HCT116 (cell line): ENCODE measurements around the gene SLC19A1. TPM values are rescaled to one million over a fixed set of nuclear protein-coding genes. Genes with fewer than 3 reads are reported as not detected.
"Not testable (repeated sequence)": the region's sequence is repeated elsewhere in the genome, so short reads cannot be mapped to it uniquely, and the experiment has no call there.

Experiments used
- ATAC-seq: fragments of 200-7000 bp; cut with Tn5 transposase; 2 replicates; pipeline ENCODE4 v1.9.1; 2020; ENCODE audit warnings: mild to moderate bottlenecking, moderate library complexity
- BruUV-seq: library from RNA; stranded (reverse); fragments of 400-500 nt; replicated peaks from 2 replicates; lab custom pipeline; 2021; lab: Mats Ljungman, UMichigan
- CTCF ChIA-PET: fragments of 300-600 bp; sonication (Branson Sonifier 250); formaldehyde crosslinking; loops from one replicate; lab custom pipeline; 2021; ENCODE audit warnings: antibody characterized with exemption; lab: Charles Lee
- POLR2A ChIA-PET: fragments of 300-600, 350-600 bp; sonication (Branson Sonifier 250); formaldehyde crosslinking; loops from one replicate; lab custom pipeline; 2021; ENCODE audit warnings: antibody characterized with exemption; lab: Charles Lee
- RAD21 ChIA-PET, 2 experiments: fragments of 300-600 bp; sonication (Branson Sonifier 250); formaldehyde crosslinking; loops; one replicate each; lab custom pipeline; 2023; ENCODE audit warnings: low total read pairs in 2 of 2; ENCODE audit not compliant: uncharacterized antibody in 2 of 2, unreplicated experiment in 2 of 2, low non-redundant PET in 1 of 2; lab: Charles Lee
- DNase-seq: peaks from one replicate; pipeline ENCODE4 v3.0.0-alpha.2; 2010; ENCODE audit warnings: low read depth, low spot score
- H2AFZ ChIP-seq: fragments of 200-600 bp; shearing (Covaris generic), sonication (generic); 2 replicates; pipeline ENCODE4 v1.6.1; 2017; ENCODE audit warnings: low read depth, mixed run types, mixed read lengths, antibody characterized with exemption, low read length; ENCODE audit not compliant: poor library complexity, severe bottlenecking
- H3K27ac ChIP-seq: 2 replicates; pipeline ENCODE4 v1.5.1; 2012; ENCODE audit warnings: low read depth, low read length
- H3K27me3 ChIP-seq: fragments of 200-600 bp; sonication (generic); 2 replicates; pipeline ENCODE4 v1.6.1; 2016; ENCODE audit warnings: mixed run types, low read length, mixed read lengths; ENCODE audit not compliant: insufficient read depth
- H3K36me3 ChIP-seq, 2 experiments: fragments of 200-500 bp in 1 of 2; fragments of 200-600 bp in 1 of 2; sonication (Bioruptor generic) in 1 of 2; sonication (generic) in 1 of 2; 2 replicates each; pipeline versions ENCODE4 v1.5.1 to v1.6.1; 2014 to 2016; ENCODE audit warnings: low read length in 2 of 2, inconsistent platforms in 1 of 2, mixed read lengths in 1 of 2, mixed run types in 1 of 2; ENCODE audit not compliant: insufficient read depth in 2 of 2, control insufficient read depth in 1 of 2
- H3K4me1 ChIP-seq, 2 experiments: fragments of 200-600 bp in 1 of 2; sonication (generic) in 1 of 2; 2 replicates each; pipeline versions ENCODE4 v1.5.1 to v1.6.1; 2012 to 2017; ENCODE audit warnings: low read length in 2 of 2, inconsistent platforms in 1 of 2, mild to moderate bottlenecking in 1 of 2, mixed read lengths in 1 of 2, mixed run types in 1 of 2, moderate library complexity in 1 of 2; ENCODE audit not compliant: insufficient read depth in 2 of 2, control insufficient read depth in 1 of 2
- H3K4me2 ChIP-seq: fragments of 200-600 bp; sonication (generic); 2 replicates; pipeline ENCODE4 v1.6.1; 2017; ENCODE audit warnings: mixed run types, low read length, mixed read lengths
- H3K4me3 ChIP-seq, 2 experiments: fragments of 200-600 bp in 1 of 2; sonication (generic) in 1 of 2; replicated peaks in 1 of 2; 2 replicates each; pipeline ENCODE4 v1.5.1; 2011 to 2016; ENCODE audit warnings: low read length in 2 of 2, control low read depth in 1 of 2, low read depth in 1 of 2, mild to moderate bottlenecking in 1 of 2, mixed read lengths in 1 of 2, mixed run types in 1 of 2
- H3K79me2 ChIP-seq: fragments of 200-600 bp; sonication (generic); 2 replicates; pipeline ENCODE4 v1.6.1; 2017; ENCODE audit warnings: mild to moderate bottlenecking, mixed run types, low read length, moderate library complexity, mixed read lengths; ENCODE audit not compliant: insufficient read depth
- H3K9ac ChIP-seq: fragments of 200-600 bp; sonication (generic); 2 replicates; pipeline ENCODE4 v1.6.1; 2016; ENCODE audit warnings: low read length, mixed read lengths
- H3K9me2 ChIP-seq: fragments of 200-600 bp; sonication (generic), shearing (Covaris generic); 2 replicates; pipeline ENCODE4 v1.6.1; 2017; ENCODE audit warnings: mixed run types, mild to moderate bottlenecking, moderate library complexity; ENCODE audit not compliant: insufficient read depth
- H3K9me3 ChIP-seq, 2 experiments: fragments of 200-500 bp in 1 of 2; fragments of 200-600 bp in 1 of 2; sonication (Bioruptor generic) in 1 of 2; sonication (generic) in 1 of 2; 2 replicates each; pipeline ENCODE4 v1.6.1; 2014 to 2017; ENCODE audit warnings: low read length in 2 of 2, mixed read lengths in 2 of 2, inconsistent platforms in 1 of 2, low read depth in 1 of 2, mild to moderate bottlenecking in 1 of 2, mixed run types in 1 of 2, moderate library complexity in 1 of 2; ENCODE audit not compliant: control insufficient read depth in 1 of 2, insufficient read depth in 1 of 2
- H4K20me1 ChIP-seq: fragments of 200-600 bp; sonication (generic), shearing (Covaris generic); 2 replicates; pipeline ENCODE4 v1.6.1; 2017; ENCODE audit warnings: mixed run types, mild to moderate bottlenecking, moderate library complexity; ENCODE audit not compliant: insufficient read depth
- SRF ChIP-seq: IDR thresholded peaks from 2 replicates; pipeline ENCODE4 v1.6.1; 2012; ENCODE audit warnings: low read depth
- TCF7L2 ChIP-seq: IDR thresholded peaks from 2 replicates; pipeline ENCODE4 v1.7.0; 2011; ENCODE audit warnings: borderline replicate concordance, inconsistent platforms; ENCODE audit not compliant: insufficient read depth, insufficient read length; ENCODE audit errors: extremely low read depth
- YY1 ChIP-seq: IDR thresholded peaks from 2 replicates; pipeline ENCODE4 v1.6.1; 2011; ENCODE audit warnings: low read length, low read depth, moderate library complexity, mild to moderate bottlenecking; ENCODE audit not compliant: insufficient replicate concordance; ENCODE audit errors: extremely low read depth
- ZBTB33 ChIP-seq: IDR thresholded peaks from 2 replicates; pipeline ENCODE4 v1.6.1; 2011; ENCODE audit warnings: mild to moderate bottlenecking, low read length, moderate library complexity; ENCODE audit not compliant: insufficient replicate concordance; ENCODE audit errors: extremely low read depth
- ZFX ChIP-seq: fragments of 450-650 bp; IDR thresholded peaks from 2 replicates; pipeline ENCODE4 v1.6.1; 2017
- ZNF274 ChIP-seq: fragments of 200-500 bp; sonication (Bioruptor generic); IDR thresholded peaks from 2 replicates; pipeline ENCODE4 v1.6.1; 2014; ENCODE audit warnings: mild to moderate bottlenecking, low read depth, low read length, inconsistent platforms
- intact Hi-C: fragments of 100-400 bp; cut with micrococcal nuclease; formaldehyde crosslinking; loops from 2 replicates; pipeline ENCODE4 v1.10.0; 2022
- total RNA-seq: library from RNA; stranded (reverse); gene quantifications from one replicate; pipeline ENCODE4 v1.2.1, GENCODE V29; 2021; ENCODE audit not compliant: unreplicated experiment

Gene SLC19A1
- total RNA-seq, 1 experiment from 2014 or later: 50.2 TPM

DNA sequence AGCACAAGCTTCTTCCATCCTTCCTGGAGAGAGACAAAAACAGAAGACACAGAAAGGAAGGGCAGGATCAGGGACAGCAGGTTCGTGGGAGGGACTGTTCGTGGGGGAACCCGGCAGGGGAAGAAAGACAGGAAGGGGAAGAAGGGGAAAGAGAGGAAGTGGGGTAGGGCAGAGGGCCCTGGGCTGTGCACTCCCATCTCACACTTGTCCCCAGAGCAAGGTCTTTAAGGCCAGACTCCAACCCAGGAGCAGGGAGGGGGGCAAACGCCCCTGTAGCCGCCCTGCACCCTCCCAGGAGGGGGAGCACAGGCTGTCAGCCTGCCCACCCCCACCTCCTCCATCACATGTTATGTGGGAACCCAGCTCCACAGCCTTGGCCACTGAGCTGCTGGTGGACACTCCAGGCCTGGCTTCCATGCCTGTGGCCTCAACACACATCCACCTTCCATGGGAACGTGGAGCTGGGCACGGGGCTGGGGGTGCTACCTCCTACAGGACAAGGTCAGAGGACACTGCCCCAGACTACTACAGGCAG lies 9.3 kb downstream of the SLC19A1 start (continued):
- TF ChIP-seq ZFX: no peak
- TF ChIP-seq SRF: no peak
- TF ChIP-seq TCF7L2: no peak
- TF ChIP-seq YY1: no peak

DNA sequence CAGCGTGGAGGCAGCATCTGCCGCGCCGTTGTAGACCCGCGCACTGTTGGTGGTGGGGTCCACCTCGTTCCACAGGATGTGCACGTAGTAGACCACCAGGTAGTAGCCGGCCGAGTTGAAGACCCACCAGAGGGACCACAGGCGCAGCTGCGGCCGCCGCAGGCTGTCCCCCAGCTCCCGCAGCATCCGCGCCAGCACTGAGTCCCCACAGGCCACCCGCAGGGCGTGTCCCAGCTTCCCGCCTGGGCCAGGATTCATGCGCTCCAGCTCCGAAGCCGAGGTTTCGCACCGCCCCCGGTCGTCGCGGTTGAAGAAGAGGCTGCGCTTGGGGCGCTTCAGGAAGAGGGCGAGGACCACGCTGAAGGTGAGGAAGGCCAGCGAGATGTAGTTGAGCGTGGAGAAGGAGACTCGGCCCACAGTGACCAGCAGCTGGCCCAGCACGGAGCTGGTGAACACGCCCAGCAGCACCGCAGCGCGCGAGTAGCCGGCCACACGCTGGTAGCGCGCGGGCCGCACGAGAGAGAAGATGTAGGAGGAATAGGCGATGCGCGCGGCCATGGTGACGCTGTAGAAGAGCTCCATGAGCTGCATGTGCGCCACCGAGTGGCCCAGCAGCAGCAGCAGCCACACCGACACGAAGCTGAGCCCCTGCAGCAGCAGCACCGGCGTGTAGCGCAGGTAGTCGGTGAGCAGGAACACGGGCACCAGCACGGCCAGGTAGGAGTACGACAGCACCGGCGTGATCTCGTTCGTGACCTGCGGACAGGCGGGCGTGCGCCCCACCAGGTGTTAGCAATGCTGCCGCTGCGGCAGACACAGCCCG lies 10.6 kb downstream of the SLC19A1 start:
- CTCF ChIA-PET: no interaction called here
- Histone ChIP-seq H3K27me3 (no peaks in the 10 kb centered on the region), H3K79me2 (peaks cover 57% of the 10 kb centered on the region), H2AFZ (no peak overlapping the region), H3K27ac (no peak overlapping the region), H3K36me3 (peaks cover 28 to 64% of the 10 kb centered on the region in 2 experiments), H3K9me3 (no peaks in the 10 kb centered on the region), H3K4me3 (no peak overlapping the region), H3K4me2 (no peak overlapping the region), H3K9me2 (no peaks in the 10 kb centered on the region), H4K20me1 (no peaks in the 10 kb centered on the region; the same call in 1 of the 2 replicates), H3K4me1 (no peaks in the 10 kb centered on the region; a peak in 1 of 4 replicates), H3K9ac (no peak overlapping the region)
- no peak for TF ChIP-seq TCF7L2
- TF ChIP-seq ZBTB33: no peak
- no peak for TF ChIP-seq ZNF274
- intact Hi-C loops: no loop called here
- ATAC-seq (no peak), DNase-seq (no peak)
- no TSS peak for BruUV-seq
- POLR2A ChIA-PET: no interaction called here
- RAD21 ChIA-PET: no interaction called here

- H3K4me2 ChIP-seq, H4K20me1 ChIP-seq, H3K9me3 ChIP-seq, H3K9ac ChIP-seq, CTCF ChIA-PET, POLR2A ChIA-PET, ATAC-seq, H2AFZ ChIP-seq, H3K27ac ChIP-seq, RAD21 ChIA-PET, BruUV-seq, H3K4me3 ChIP-seq, H3K27me3 ChIP-seq, H3K9me2 ChIP-seq, DNase-seq, intact Hi-C loops, H3K4me1 ChIP-seq: not testable (repeated sequence)
- Histone ChIP-seq H3K36me3 (peaks cover 28 to 65% of the 10 kb centered on the region in 2 experiments), H3K79me2 (peaks cover 52% of the 10 kb centered on the region)
Measured at GRCh38 chr21:45531114-45531392, 11.2 kb downstream of the SLC19A1 start.
